SK-N-SH treated with all-trans-retinoic acid at 6 μM for 48 hours (cell line): Measurements from ENCODE around the gene POLE2.

ENCODE experiments used
- ATAC-seq: fragments of 200-7000 bp; cut with Tn5 transposase; 3 replicates; pipeline ENCODE4 v1.9.1; 2020; ENCODE audit warnings: mild to moderate bottlenecking, moderate library complexity
- ARNTL ChIP-seq: fragments of 450-650 bp; formaldehyde crosslinking; IDR thresholded peaks from 2 replicates; pipeline ENCODE4 v1.5.0; 2020; ENCODE audit warnings: low read depth, mild to moderate bottlenecking, moderate library complexity, borderline replicate concordance
- BACH2 ChIP-seq: fragments of 250-450 bp; sonication (Bioruptor Pico); IDR thresholded peaks from 2 replicates; pipeline ENCODE4 v1.9.0; 2021; ENCODE audit warnings: mild to moderate bottlenecking, borderline replicate concordance
- ESRRG ChIP-seq: fragments of 250-450 bp; sonication (Bioruptor Pico); IDR thresholded peaks from 2 replicates; pipeline ENCODE4 v1.6.1; 2021; ENCODE audit warnings: mild to moderate bottlenecking
- GLIS3 ChIP-seq: fragments of 250-450 bp; sonication (Bioruptor Pico); IDR thresholded peaks from 2 replicates; pipeline ENCODE4 v1.5.0; 2020; ENCODE audit warnings: mild to moderate bottlenecking, moderate library complexity
- ISL1 ChIP-seq: fragments of 250-450 bp; sonication (Bioruptor Pico); IDR thresholded peaks from 2 replicates; pipeline ENCODE4 v2.1.2; 2022; ENCODE audit warnings: mild to moderate bottlenecking, moderate library complexity
- PPARA ChIP-seq: fragments of 250-450 bp; sonication (Bioruptor Pico); IDR thresholded peaks from 2 replicates; pipeline ENCODE4 v1.5.0; 2020; ENCODE audit warnings: mild to moderate bottlenecking, borderline replicate concordance
- SNAI2 ChIP-seq: fragments of 250-450 bp; sonication (Bioruptor Pico); IDR thresholded peaks from 2 replicates; pipeline ENCODE4 v1.5.0; 2020; ENCODE audit warnings: mild to moderate bottlenecking, moderate library complexity
- TCF4 ChIP-seq: fragments of 250-450 bp; sonication (Bioruptor Pico); IDR thresholded peaks from 2 replicates; pipeline ENCODE4 v1.8.0; 2021; ENCODE audit warnings: mild to moderate bottlenecking, moderate library complexity, borderline replicate concordance
- TOX ChIP-seq: fragments of 250-450 bp; sonication (Bioruptor Pico); IDR thresholded peaks from 2 replicates; pipeline ENCODE4 v1.8.0; 2021; ENCODE audit warnings: mild to moderate bottlenecking, moderate library complexity, borderline replicate concordance
- ZC3H10 ChIP-seq: fragments of 250-450 bp; sonication (Bioruptor Pico); IDR thresholded peaks from 2 replicates; pipeline ENCODE4 v1.5.1; 2021; ENCODE audit warnings: mild to moderate bottlenecking, moderate library complexity
- ZFP30 ChIP-seq: fragments of 450-650 bp; formaldehyde crosslinking; IDR thresholded peaks from 2 replicates; pipeline ENCODE4 v1.5.0; 2022; ENCODE audit warnings: mild to moderate bottlenecking, moderate library complexity
- ZNF70 ChIP-seq: fragments of 450-650 bp; formaldehyde crosslinking; IDR thresholded peaks from 2 replicates; pipeline ENCODE4 v1.5.0; 2020; ENCODE audit warnings: mild to moderate bottlenecking, moderate library complexity
- TF ChIP-seq, protein P1 (sequence below): fragments of 250-450 bp; sonication (Bioruptor Pico); IDR thresholded peaks from 2 replicates; pipeline ENCODE4 v1.8.0; 2021; ENCODE audit warnings: low read depth, mild to moderate bottlenecking, moderate library complexity, borderline replicate concordance
- TF ChIP-seq, protein P2 (sequence below): fragments of 250-450 bp; sonication (Bioruptor Pico); IDR thresholded peaks from 2 replicates; pipeline ENCODE4 v1.5.0; 2020; ENCODE audit warnings: mild to moderate bottlenecking, moderate library complexity

POLE2 gene

DNA sequence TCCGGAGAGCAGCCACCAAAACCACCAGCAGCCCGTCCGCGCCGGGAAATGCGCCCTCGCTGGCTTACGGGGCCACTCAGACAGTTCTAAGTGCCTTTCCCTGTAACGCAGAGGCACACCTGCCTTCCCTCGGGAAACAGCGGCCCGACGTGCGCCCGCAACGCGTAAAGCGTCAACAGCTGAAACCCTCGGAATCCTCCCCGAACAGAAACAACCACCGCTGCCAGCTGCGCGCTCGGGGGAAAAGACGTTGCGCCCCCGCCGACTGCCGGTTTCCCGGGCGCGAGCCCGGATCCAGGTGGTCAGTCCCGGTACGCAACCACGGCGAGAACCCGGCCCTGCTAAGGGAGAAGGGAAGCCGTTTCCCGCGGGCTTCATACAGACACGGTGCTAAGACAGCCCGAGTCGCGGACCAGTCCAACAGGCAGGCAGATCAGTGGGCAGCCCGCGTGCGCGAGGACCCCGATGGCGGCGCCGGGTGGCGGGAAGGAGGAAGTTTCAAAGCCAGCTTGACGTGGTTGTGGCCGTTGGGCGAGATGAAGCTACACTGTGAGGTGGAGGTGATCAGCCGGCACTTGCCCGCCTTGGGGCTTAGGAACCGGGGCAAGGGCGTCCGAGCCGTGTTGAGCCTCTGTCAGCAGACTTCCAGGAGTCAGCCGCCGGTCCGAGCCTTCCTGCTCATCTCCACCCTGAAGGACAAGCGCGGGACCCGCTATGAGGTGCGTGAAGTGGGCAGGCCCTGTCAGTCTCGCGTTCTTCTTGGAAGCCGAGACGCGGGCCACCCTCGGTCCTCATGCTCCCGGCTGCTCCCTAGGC lies 89.3 kb downstream of the POLE2 start, which contains the start of gene LRR1:
Gene LRR1, plus strand, starts transcription at position 456 of the 816 bp plus-strand sequence. Its CDS starts 81 bp downstream, at position 537.
- TF ChIP-seq ARNTL (CRISPR knock-in tag): no peak
- TF ChIP-seq, protein P1, sequence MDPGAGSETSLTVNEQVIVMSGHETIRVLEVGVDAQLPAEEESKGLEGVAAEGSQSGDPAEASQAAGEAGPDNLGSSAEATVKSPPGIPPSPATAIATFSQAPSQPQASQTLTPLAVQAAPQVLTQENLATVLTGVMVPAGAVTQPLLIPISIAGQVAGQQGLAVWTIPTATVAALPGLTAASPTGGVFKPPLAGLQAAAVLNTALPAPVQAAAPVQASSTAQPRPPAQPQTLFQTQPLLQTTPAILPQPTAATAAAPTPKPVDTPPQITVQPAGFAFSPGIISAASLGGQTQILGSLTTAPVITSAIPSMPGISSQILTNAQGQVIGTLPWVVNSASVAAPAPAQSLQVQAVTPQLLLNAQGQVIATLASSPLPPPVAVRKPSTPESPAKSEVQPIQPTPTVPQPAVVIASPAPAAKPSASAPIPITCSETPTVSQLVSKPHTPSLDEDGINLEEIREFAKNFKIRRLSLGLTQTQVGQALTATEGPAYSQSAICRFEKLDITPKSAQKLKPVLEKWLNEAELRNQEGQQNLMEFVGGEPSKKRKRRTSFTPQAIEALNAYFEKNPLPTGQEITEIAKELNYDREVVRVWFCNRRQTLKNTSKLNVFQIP (CRISPR knock-in tag): 0 out of 2 replicates have a peak, but pooled peaks have one; percentile 63
- ATAC-seq: peak; percentile 86

DNA sequence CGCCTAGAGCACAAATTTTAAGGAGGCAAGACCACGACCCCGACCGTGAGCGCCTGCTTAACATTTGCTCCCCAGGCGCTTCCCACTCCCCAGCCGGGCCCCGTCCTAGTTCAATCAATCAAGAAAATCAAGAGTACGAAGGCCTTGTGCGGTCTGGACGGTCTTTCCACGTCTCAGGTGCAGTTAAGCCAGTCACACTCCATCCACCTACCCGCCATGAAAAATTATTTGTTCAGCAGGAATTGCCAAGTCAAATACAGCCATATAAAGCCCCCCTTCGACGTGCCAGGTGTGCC lies 89.9 kb downstream of the POLE2 start:
- TF ChIP-seq ZNF70 (CRISPR knock-in tag): no peak
- no peak for TF ChIP-seq TCF4 (CRISPR knock-in tag)
- TF ChIP-seq ISL1 (CRISPR knock-in tag): no peak
- TF ChIP-seq ZFP30 (CRISPR knock-in tag): no peak
- TF ChIP-seq, protein P2, sequence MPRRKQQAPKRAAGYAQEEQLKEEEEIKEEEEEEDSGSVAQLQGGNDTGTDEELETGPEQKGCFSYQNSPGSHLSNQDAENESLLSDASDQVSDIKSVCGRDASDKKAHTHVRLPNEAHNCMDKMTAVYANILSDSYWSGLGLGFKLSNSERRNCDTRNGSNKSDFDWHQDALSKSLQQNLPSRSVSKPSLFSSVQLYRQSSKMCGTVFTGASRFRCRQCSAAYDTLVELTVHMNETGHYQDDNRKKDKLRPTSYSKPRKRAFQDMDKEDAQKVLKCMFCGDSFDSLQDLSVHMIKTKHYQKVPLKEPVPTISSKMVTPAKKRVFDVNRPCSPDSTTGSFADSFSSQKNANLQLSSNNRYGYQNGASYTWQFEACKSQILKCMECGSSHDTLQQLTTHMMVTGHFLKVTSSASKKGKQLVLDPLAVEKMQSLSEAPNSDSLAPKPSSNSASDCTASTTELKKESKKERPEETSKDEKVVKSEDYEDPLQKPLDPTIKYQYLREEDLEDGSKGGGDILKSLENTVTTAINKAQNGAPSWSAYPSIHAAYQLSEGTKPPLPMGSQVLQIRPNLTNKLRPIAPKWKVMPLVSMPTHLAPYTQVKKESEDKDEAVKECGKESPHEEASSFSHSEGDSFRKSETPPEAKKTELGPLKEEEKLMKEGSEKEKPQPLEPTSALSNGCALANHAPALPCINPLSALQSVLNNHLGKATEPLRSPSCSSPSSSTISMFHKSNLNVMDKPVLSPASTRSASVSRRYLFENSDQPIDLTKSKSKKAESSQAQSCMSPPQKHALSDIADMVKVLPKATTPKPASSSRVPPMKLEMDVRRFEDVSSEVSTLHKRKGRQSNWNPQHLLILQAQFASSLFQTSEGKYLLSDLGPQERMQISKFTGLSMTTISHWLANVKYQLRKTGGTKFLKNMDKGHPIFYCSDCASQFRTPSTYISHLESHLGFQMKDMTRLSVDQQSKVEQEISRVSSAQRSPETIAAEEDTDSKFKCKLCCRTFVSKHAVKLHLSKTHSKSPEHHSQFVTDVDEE (CRISPR knock-in tag): no peak
- no peak for TF ChIP-seq ARNTL (CRISPR knock-in tag)
- no peak for TF ChIP-seq TOX (CRISPR knock-in tag)
- TF ChIP-seq, protein P1 (CRISPR knock-in tag): no peak
- no peak for TF ChIP-seq PPARA (CRISPR knock-in tag)
- no peak for TF ChIP-seq ZC3H10 (CRISPR knock-in tag)
- no peak for TF ChIP-seq SNAI2 (CRISPR knock-in tag)
- no peak for TF ChIP-seq BACH2 (CRISPR knock-in tag)
- TF ChIP-seq GLIS3 (CRISPR knock-in tag): no peak
- TF ChIP-seq ESRRG (CRISPR knock-in tag): no peak
- TF ChIP-seq, all 23 proteins: peak for 0
- ATAC-seq: peak; percentile 5; the same call in 2 of the 3 replicates

DNA sequence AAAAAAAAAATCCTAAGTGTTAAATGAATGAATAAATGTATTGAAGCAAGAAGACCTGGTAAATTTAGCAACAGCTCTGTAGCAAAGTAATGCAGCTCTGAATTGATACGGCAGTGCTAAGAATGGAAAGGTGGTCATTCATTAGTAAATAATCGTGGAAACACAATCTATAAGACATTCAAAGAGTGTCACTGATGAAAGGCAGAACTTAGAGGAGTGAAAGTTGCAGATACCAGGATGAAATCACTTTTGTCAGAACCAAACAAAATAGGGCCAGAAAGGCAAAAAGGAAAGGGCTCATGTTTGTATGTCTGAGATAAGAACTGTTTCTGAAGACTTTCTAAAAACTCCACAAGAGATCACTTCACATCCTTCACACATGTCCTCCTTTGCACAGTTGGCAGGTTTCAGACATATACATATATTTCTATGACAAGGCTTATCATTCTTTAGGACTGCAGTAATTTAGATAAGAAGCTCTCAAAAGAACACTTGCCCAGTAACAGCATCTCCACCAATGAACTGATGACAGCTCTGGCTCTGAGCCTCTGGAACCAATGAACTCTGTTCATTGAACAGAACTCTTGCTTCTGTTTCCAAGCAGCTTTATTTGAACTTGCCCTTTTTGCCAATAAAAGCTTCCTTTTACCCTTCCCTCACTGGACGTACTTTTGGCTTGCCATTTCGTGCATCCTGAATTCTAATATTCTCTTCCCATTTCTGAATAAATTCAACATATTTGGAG lies 93.5 kb downstream of the POLE2 start:
- 0 out of 3 replicates have a peak, but pooled peaks have one; percentile 10 for ATAC-seq
- TF ChIP-seq PPARA (CRISPR knock-in tag) (no peak), ZNF70 (CRISPR knock-in tag) (no peak), GLIS3 (CRISPR knock-in tag) (no peak), TOX (CRISPR knock-in tag) (no peak), ESRRG (CRISPR knock-in tag) (no peak)
